NCI-H460 (cell line): ENCODE data around the gene SKAP1. TPM values are rescaled to one million over a fixed set of nuclear protein-coding genes. Genes with fewer than 3 reads are reported as not detected.
"Not testable (repeated sequence)": the region's sequence is repeated elsewhere in the genome, so short reads cannot be mapped to it uniquely, and the experiment has no call there.

Experiments
- DNase-seq: peaks from one replicate; pipeline ENCODE4 v3.0.0-alpha.2; 2016; ENCODE audit warnings: low read depth; ENCODE audit errors: extremely low read depth
- total RNA-seq: library from RNA; depleted of rRNA; stranded (reverse); fragments of >200 nt; shearing (Covaris generic); gene quantifications from 2 replicates; pipeline ENCODE4 v1.2.3, GENCODE V29; 2014

The SKAP1 gene
- total RNA-seq, 1 experiment from 2014 or later: 0.20 TPM

DNA sequence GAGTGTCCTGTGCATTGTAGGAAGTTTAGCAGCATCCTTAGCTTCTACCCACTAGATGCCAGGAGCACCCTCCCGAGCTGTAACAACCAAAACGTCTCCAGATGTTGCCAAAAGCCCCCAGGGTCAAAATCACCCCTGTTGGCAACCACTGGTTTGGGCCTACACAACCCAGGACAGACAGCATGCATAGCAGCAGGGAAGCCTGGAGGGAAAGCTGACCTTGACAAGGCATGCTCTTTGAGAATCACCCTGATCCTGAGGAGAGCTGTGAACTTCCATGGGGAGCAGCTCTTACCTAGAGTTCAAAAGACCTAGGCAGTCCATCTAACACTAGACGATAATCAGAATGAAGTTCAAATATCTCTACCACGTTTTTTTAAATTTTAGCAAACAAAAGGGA lies 9.2 kb downstream of the SKAP1 start:
- DNase-seq: no peak

DNA sequence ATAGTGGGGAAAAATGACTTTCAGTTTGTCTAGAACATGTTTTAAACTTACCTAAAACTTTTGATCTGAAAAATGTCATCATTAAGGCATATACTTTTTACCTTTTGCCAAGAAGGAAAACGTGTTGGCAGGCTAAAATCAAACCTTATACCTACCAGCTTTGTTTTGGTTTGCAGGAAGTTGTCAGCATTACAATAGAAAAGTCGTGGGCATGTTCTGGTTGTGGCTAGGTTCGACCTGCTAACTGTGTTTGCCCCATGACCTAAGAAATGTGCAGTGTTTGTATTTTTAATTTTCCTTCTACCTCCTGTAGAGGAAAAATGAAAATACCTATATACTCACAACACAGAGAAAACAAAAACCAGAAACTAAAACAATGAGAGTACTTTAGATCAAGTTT lies 13.0 kb downstream of the SKAP1 start:
- no peak for DNase-seq

DNA sequence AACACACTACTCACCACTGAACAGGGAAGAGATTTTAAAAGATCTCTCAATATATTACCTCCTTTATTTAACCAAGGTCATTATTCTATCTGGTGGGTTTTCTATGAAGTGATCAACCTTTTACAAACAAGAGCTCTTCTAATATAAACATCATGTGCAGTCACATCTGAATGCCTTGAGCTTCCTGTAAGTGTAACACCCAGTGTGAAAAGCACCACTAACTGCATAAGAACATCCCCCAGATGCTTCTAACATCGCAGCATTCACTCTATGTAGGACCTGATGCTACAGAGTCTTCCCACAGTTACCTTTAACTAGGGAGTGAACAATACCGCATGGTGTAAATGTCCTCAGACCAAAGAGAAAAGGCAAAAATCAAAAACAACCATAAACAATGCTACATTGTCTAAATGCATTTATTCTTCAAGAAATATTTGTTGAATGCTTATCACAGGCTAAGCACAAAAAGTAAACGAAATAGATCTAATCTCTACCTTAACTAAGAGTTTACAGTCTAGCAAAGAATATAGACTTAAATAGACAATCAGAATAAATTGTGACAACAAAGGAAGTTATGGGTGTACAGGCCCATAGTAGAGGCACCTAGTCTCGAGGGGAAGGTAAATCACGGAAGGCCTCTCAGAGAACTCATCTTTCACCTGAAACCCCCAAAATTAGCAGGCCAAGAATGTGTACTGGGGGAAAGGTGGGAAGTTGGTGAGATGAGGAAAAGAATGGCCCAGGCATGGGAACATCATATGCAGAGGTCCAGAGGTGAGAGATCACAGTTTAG lies 16.2 kb downstream of the SKAP1 start:
- no peak for DNase-seq

DNA sequence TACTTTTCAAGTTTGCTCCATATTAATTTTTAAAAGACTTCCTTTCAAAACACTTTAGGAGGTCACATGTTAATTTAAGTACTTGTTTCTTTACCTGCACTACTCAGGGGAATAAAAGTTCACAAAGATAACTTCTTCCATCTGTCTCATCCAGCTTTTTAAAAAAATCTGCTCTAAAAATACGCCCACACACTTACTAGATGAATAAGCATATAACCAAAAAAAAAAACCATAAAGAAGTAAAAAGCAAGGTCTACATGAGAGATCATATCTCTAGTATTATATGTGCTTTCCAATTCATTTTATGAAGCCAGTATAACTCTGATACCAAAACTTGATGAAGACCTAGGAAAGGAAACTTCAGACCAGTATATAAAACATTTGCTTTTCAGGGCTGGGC lies 17.2 kb downstream of the SKAP1 start:
- no peak for DNase-seq

DNA sequence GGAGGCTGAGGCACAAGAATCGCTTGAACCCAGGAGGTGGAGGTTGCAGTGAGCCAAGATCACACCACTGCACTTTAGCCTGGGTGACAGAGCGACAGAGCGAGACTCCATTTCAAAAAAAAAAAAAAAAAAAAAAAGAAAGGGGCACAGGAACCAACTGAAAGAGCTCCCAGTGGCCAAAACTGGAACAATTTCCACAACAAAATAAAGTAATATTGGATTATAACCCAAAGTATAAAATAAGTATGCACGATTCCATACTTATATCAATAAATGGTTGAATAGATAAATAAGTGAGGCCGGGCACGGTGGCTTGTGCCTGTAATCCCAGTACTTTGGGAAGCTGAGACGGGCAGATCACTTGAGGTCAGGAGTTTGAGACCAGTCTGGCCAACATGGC lies 19.2 kb downstream of the SKAP1 start:
- not testable (repeated sequence) for DNase-seq

DNA sequence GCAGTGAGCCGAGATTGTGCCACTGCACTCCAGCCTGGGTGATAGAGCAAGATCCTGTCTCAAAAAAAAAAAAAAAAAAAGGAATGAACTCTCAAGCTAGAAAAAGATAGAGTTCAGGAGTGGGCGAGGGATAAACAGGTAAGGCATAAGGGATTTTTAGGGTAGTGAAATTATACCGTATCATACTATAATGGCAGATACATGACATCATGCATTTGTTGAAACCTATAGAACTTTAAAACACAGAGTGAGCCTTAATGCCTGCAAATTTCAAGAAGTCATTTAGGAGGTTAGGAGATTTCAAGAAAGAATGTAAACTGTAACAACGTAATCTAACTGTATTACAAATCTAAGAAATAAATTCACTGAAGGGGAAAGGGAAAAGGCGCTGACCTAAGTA lies 20.4 kb downstream of the SKAP1 start:
- no peak for DNase-seq

DNA sequence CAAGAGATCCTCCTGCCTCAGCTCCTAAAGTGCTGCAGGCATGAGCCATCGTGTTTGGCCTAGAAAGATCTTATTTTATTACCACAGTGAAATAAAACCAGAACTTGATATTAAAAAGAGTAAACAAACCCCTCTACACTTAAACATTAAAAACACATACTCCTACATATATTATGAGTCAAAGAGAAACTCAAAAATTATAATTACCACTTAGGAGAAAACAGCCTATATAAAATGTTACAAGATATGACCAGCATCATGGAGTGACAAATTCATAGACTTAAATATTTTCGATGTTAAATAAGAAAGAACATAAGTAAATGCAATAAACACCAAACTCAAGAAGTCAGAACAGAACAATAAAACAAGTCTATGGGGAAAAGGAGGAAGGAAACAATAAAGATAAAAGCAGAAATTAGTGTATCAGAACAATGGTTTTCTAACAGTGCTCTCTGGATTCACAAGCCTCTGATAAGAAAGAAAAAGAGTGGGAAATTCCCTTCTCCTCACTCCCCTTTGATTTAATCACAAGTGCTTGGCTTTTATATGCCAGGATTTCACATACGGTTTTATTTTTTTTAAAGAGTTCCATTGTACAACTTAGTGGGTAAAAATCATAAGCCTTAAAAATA lies 23.0 kb downstream of the SKAP1 start:
- no peak for DNase-seq

DNA sequence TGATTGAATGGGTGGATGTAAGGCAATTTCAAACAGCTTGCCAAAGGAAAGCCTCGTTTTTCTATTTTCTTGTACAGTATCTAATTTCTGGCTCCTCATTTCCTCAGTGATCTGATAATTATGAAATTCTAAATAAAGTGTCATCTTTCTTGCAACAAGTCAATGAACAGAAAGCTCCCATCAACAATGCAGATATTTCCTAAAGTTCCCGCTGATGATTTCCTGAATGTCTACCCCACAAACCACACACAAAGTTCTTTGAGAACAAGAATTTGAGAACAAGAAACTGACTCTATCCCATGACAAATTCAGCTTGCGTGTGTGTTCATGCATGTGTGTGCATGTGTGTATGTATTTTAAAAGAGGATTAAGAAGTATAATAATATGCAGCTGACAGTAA lies 35.2 kb downstream of the SKAP1 start:
- DNase-seq: no peak

DNA sequence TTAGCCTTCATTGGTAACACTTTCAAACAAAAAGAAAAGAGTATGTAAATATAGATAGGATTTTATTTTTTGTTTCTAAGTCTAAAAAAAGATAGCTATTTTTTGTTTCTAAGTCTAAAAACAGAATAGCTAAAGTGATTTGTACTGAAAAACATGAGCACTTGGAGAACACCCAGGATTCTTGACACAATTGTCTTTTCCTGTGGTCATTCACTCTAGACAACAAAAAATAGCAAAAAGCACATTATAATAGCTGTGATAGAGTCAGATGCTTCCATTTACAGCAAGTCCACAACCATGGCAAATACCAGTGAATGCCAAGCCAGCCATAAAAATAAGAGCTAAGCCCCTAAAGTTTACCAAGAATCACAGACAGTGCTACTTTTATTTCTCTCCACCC lies 36.7 kb downstream of the SKAP1 start:
- DNase-seq: no peak

DNA sequence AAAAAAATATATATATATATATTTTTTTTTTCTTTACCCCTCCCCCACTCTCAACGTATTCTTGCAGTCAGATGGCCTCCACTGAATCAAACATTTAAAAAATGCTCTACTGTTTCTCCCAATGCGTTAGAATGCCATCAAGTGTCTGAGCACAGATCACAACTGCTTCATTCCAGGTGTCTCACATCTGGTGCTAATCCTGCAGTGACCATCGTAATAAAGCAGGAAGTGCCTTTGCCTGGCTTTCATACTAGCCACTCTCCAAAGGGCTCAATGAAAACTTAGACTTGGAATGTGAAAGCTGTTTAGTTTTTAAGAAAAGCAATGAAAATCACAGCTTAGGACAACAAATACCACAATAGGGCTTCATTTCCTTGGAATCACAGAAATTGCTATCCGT lies 37.2 kb downstream of the SKAP1 start:
- DNase-seq: no peak

DNA sequence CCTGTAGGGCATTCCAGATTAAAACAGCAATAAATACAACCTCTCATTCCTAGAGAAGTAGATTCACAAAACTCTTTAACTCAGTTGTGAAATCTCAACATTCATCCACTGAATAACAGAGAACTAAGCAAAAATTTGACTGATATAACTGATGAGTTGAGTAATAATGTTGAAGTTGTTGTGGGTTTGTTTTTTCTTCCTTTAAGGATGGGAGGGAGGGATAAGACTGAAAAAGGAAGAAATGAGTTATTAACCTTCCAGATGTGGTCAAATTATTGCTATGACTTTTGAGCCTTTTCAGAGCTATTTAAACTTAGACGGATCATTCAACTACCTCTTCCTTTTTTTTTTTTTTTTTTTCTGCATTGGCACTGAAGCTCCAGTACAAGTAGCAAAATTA lies 38.6 kb downstream of the SKAP1 start:
- DNase-seq: no peak

DNA sequence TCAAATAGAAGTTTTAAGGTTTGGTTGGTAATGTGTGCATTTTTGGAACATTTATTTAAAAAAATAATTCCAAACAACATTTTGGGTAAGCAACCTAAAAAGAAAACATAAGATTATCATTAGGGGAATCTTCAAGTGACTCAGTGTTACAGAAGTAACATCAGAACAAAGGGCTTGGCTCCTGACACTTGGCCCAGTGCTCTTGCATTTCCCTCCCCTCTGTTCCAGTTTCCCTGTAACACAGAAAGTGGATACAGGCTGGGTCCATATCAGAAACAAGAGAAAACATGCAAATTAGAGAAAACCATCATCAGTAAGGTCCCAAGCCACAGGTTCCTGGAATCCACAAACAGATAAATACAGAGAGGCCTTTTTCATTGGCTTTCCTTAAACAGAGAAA lies 40.1 kb downstream of the SKAP1 start:
- DNase-seq: no peak

DNA sequence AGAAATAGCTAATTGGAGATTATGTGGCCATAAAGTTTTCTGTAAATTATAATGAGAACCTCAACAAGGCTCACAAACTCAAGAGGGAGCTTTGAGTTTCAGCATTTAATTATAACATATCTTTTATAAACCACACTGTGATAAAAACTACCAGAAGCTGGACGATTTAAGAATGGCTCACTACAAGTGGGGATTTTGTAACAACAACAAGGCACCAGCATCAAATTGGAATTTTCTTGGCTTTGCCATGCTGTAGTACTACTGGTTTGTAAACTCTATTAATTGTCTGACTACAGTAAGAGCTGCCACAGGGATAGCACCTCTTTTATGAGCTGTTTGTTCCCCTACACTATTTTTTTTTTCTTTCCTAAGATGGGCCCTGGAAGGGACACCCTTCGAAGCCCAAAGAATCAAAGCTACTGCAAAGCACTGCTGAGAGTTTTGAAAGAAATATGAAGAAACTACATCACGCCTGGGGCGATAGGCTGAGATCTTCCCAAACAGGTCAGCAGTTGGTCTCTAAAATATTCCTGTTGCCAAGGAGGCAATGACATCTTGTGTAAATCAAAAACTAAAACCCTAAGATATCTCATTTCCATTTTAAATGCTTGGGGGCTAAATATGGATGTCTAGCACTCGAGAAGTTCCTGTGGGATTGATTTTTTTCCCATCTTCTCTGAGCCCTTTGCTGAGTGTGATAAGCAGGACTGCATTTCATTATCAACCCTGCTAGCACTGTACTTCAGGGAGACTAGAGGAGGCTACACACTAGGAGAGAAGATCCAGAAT lies 40.9 kb downstream of the SKAP1 start:
- DNase-seq: no peak

DNA sequence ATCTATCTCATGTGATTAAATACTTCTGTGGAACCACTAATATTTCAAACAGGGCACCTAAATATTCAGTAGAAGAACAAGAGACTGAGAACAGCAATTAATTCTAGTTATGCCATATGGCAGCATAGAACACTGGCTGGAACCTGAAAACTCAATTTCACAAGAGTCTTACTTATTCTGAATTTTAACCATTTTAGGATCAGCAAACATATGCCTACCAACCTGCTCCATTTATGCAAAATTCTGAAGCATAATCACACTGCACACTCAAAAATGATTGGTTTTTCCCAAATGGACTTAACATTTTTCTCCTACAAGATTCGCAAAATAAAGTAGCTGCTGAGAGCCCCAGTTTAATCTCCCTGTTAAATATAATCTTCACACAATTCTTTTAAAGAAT lies 43.2 kb downstream of the SKAP1 start:
- DNase-seq: no peak

DNA sequence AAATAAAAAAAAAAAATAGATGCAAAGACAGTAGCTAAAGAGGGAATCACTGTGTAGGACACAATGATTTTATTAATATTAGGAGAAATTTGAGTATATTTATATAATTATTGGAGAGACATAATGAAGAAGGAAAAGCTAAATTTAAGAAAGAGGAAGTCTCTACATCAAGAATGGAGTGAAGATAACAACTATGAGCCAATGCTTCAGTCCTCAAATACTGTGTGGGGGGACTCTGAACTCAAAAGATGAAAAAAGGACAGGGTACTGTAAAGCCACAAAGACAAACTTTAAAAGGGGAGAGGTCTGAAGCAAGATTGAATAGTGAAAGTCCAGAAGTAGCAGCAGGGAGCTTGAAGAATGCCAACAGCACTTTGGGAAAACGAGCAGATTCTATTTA lies 44.7 kb downstream of the SKAP1 start:
- no peak for DNase-seq

DNA sequence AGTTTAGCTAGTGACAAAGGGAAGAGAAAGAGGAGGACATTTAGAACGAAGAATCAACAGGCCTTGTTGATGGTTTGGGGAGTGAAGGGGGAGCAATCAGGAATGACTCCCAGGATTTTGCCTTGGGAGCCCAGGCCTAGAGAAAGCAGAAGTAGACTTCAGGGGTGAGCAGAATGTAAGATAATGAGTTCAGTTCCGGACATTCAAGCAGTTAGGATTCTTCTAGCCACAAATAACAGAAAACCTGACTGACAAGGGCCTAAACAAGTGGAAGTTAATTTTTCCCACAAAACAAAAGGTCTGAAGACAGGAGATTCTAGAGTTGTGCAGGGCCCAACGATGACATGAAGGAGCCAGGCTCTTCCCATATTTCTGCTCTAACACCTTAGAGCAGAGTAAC lies 45.9 kb downstream of the SKAP1 start:
- no peak for DNase-seq

DNA sequence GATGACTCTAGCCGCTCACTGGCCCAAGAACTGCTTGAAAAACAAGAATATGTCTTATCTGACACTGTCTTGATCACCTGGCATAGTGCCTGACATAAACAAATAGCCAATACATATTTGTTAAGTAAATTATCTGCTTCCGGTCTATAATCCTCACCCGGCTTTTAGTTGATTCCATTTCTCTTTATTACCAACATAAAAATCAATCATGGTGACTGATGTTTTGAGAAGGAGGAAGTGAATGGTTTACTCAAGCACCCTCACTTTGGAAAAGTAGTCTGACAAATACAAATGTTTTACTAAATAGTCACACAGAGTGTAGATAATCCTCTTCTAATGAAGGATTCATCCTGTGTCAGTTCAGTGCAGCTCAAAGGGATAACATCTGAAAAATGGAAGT lies 47.0 kb downstream of the SKAP1 start:
- DNase-seq: no peak

DNA sequence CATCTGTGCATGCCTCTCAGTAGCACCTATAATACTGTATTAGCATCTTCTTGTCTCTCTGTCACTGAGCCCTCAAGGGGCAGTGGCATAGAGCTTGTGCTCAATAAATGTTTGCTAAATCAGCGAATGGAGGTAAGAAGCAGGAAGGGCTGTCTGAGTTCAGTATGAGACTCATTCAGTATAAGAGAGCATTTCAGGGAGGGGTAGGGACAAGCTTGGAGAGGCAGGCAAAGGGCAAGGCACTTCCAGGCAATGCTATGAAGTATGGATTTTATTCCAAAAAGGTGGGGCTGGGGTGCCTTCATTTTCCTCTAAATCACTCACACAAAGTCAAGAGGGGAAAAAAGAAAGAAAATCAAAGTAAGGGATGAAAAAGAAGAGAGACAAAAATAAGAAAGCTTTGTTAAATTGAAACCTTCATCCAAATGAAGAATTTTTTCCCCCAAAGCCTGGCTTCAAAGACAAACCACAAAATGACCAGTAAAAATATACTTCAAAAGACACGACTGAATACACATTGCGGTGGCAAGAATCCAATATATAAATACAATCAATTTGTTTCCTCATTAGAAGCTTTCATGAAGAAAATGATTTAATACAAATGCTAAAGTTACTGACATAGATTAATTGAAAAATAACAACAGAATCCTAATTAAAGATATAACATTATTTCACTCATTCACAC lies 51.2 kb downstream of the SKAP1 start:
- no peak for DNase-seq

DNA sequence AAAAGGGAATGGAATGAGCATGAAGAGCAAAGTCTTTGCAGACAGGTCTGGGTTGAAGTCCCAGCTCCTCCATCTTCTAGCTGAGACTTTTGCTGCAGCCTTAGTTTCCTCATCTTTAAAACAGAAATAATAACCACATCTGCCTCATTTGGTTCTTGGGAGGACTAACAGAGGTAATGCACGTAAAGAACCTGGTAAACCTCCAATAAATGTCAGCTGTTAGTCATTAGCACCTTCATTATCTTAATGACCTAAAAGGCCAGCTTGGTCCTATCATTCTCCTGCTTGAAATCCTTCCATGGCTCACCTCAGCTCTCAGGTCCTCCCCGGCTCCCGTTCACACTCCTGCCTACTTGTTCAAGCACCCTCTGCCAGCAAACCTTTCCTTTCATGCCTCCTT lies 51.8 kb downstream of the SKAP1 start:
- no peak for DNase-seq

DNA sequence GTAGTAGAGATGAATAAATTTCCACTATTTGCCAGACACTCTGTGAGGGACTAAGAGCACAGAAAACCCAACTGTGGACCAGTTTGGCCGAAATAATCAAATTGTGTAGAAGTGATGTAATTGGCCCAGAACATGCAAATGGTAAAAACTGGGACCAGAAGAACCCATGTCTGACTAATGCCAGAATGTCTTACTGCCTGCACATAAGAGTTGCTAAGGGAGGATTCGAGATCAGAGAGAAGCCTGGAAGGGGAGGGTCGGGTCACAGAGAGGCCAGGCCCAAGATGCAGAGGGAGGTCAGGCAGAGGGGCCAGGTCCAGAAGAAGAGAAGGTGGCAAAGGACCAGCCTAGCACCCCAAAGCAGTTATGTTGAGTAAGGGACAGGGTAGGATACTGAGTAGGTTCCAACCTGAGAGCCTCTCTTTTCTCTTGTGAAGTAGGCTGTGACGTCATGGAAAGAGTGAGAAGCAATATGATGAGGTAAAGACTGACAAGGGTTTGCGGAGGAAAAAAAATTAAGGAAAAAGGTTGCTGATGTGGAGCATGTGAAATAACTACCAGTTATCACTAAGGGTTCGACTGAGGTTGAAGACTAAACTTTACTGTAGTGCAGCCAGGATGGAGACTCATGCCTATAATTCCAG lies 53.2 kb downstream of the SKAP1 start:
- DNase-seq: no peak

DNA sequence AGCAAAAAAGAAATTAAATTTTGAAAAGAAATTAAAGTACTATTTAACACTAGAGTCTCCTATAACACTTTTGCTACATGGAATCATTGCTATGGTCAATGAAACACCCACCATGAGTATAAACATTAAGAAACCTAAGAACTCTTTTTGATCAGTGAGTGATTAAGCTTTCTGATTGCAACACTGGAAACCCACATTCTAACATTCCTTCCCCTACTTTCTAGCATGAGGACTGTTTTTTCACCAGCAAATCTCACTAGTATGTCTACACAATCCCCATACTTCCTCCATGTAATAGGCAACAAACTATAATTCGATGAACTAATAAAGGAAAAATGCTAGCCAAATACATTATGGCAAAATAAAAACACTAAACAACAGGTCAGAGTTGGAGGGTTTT lies 54.7 kb downstream of the SKAP1 start:
- no peak for DNase-seq
